ENCODE results near the gene SLC39A6. TPM values are rescaled to one million over a fixed set of nuclear protein-coding genes. Genes with fewer than 3 reads are reported as not detected.

The SLC39A6 gene
- total and polyA plus RNA-seq, 2 of the 13 experiments (the other 11 are each of a cell fraction or from before 2014, with no cell fraction given): 41.7 to 59.2 TPM

DNA sequence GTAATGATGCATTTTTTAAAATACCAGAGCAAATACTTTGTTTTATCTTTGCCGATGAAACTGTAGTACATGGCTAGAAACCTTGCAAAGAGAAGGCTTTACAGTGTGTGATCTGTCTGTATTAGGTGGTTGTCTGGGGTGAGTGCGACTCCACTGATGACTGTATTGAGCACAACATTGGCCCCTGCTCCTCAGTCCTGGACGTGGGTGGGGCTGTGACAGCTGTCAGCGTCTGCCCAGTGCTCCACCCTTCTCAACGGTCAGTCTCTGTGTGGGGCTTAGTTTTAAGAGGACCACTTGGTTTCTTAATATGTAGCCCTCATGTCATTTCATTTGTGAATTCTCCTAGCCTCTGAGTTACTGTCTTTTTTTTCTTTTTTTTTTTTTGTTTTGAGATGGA lies 40.8 kb upstream of the SLC39A6 start:
- peaks cover 20 to 41% of the 10 kb centered on the region in 2 experiments for H3K36me3 ChIP-seq (replicated peaks in 1 of 2; ENCODE audit: control insufficient read depth in 1 of 2, insufficient read depth in 2 of 2, low read length in 2 of 2)
- no TSS peak for BruUV-seq (replicated peaks)
- TF ChIP-seq GLMP (CRISPR knock-in tag; IDR thresholded peaks at IDR 0.05; ENCODE audit: borderline replicate concordance) (no peak), ZNF570 (CRISPR knock-in tag; IDR thresholded peaks at IDR 0.05; ENCODE audit: borderline replicate concordance) (no peak), ZBTB44 (CRISPR knock-in tag; IDR thresholded peaks at IDR 0.05) (no peak), RERE (CRISPR knock-in tag; IDR thresholded peaks at IDR 0.05; ENCODE audit: low read depth) (no peak), SP1 (IDR thresholded peaks at IDR 0.05) (no peak), SP1 (CRISPR knock-in tag; IDR thresholded peaks at IDR 0.05) (no peak), ZNF530 (CRISPR knock-in tag; IDR thresholded peaks at IDR 0.05; ENCODE audit: low read depth) (no peak), ZNF558 (CRISPR knock-in tag; IDR thresholded peaks at IDR 0.05; ENCODE audit: borderline replicate concordance) (no peak)
- TF ChIP-seq, protein P1, sequence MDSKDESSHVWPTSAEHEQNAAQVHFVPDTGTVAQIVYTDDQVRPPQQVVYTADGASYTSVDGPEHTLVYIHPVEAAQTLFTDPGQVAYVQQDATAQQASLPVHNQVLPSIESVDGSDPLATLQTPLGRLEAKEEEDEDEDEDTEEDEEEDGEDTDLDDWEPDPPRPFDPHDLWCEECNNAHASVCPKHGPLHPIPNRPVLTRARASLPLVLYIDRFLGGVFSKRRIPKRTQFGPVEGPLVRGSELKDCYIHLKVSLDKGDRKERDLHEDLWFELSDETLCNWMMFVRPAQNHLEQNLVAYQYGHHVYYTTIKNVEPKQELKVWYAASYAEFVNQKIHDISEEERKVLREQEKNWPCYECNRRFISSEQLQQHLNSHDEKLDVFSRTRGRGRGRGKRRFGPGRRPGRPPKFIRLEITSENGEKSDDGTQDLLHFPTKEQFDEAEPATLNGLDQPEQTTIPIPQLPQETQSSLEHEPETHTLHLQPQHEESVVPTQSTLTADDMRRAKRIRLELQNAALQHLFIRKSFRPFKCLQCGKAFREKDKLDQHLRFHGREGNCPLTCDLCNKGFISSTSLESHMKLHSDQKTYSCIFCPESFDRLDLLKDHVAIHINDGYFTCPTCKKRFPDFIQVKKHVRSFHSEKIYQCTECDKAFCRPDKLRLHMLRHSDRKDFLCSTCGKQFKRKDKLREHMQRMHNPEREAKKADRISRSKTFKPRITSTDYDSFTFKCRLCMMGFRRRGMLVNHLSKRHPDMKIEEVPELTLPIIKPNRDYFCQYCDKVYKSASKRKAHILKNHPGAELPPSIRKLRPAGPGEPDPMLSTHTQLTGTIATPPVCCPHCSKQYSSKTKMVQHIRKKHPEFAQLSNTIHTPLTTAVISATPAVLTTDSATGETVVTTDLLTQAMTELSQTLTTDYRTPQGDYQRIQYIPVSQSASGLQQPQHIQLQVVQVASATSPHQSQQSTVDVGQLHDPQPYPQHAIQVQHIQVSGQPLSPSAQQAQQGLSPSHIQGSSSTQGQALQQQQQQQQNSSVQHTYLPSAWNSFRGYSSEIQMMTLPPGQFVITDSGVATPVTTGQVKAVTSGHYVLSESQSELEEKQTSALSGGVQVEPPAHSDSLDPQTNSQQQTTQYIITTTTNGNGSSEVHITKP (CRISPR knock-in tag; IDR thresholded peaks at IDR 0.05; ENCODE audit: low read depth): no peak
- TF ChIP-seq, protein P2, sequence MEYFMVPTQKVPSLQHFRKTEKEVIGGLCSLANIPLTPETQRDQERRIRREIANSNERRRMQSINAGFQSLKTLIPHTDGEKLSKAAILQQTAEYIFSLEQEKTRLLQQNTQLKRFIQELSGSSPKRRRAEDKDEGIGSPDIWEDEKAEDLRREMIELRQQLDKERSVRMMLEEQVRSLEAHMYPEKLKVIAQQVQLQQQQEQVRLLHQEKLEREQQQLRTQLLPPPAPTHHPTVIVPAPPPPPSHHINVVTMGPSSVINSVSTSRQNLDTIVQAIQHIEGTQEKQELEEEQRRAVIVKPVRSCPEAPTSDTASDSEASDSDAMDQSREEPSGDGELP (IDR thresholded peaks at IDR 0.05; ENCODE audit: borderline replicate concordance, low read depth): no peak

More for the DNA sequence above, 40.8 kb upstream of the SLC39A6 start:
- CTCF ChIA-PET (ENCODE audit: low intra/inter-chr PET ratio, low total read pairs): no interaction called here
- H3K27me3 ChIP-seq (ENCODE audit: control insufficient read depth in 1 of 2, insufficient read depth in 2 of 2, low read length in 2 of 2): no peaks in the 10 kb centered on the region
- FAIRE-seq: no peak
- no peak overlapping the region for H3K9ac ChIP-seq (ENCODE audit: insufficient read depth, low read depth, low read length)
- H3K9me3 ChIP-seq (ENCODE audit: low read length): no peaks in the 10 kb centered on the region
- no peak for ATAC-seq
- no peak overlapping the region for H3K27ac ChIP-seq (ENCODE audit: extremely low read length, insufficient read depth, low read length)
- H3K79me2 ChIP-seq (ENCODE audit: insufficient read depth, low read length): no peaks in the 10 kb centered on the region
- H3K4me1 ChIP-seq (ENCODE audit: insufficient read depth, low read length): peaks cover 37% of the 10 kb centered on the region
- intact Hi-C loops (cut with micrococcal nuclease; ENCODE audit: unreplicated experiment): no loop called here
- in situ Hi-C loops (cut with HindIII; ENCODE audit: extremely low pct_ligation_motif_present, low pct_unique_long_range_greater_than_20kb): no loop called here
- H2AFZ ChIP-seq (ENCODE audit: low read length): no peak overlapping the region
- POLR2A ChIA-PET: no interaction called here
- no peaks in the 10 kb centered on the region for H4K20me1 ChIP-seq (ENCODE audit: insufficient read depth, low read length)
- DNase-seq (ENCODE audit: low spot score): no peak
- WGBS (ENCODE audit: low lambda C conversion rate): 65% methylated on average over 4 of the region's 5 CpGs
- H3K4me2 ChIP-seq (ENCODE audit: low read depth, low read length): no peak overlapping the region
- no peak overlapping the region for H3K4me3 ChIP-seq (replicated peaks in 1 of 3; ENCODE audit: insufficient read depth in 1 of 3, low read depth in 2 of 3, low read length in 3 of 3)
